HEK293 (cell line): ENCODE measurements around the gene VANGL1.

ENCODE experiments used
- CTCF ChIA-PET: fragments of 350-600 bp; formaldehyde crosslinking; extraction: SDS; loops from one replicate; lab custom pipeline; 2021; ENCODE audit warnings: antibody characterized with exemption; lab: Yijun Ruan, JAX
- POLR2A ChIA-PET: fragments of 300-600 bp; formaldehyde crosslinking; extraction: SDS; loops from one replicate; lab custom pipeline; 2020; ENCODE audit warnings: antibody characterized with exemption, inconsistent platforms; lab: Yijun Ruan, JAX
- H3K27ac ChIP-seq: fragments of 200-500 bp; sonication (Bioruptor generic); 2 replicates; pipeline ENCODE4 v1.5.1; 2014; ENCODE audit warnings: low read depth, low read length, control low read depth, inconsistent platforms; ENCODE audit errors: extremely low read depth
- H3K36me3 ChIP-seq, 2 experiments: fragments of 200-500 bp in 1 of 2; sonication (Bioruptor generic) in 1 of 2; 1 replicate in 1 of 2; 2 replicates in 1 of 2; pipeline ENCODE4 v1.5.1; 2014 to 2017; ENCODE audit warnings: inconsistent platforms in 2 of 2, low read length in 2 of 2; ENCODE audit not compliant: control insufficient read depth in 2 of 2, insufficient read depth in 1 of 2
- H3K4me1 ChIP-seq: fragments of 200-500 bp; sonication (Bioruptor generic); 2 replicates; pipeline ENCODE4 v1.5.1; 2014; ENCODE audit warnings: mild to moderate bottlenecking, low read length, inconsistent platforms; ENCODE audit not compliant: control insufficient read depth, insufficient read depth
- H3K4me3 ChIP-seq: 2 replicates; pipeline ENCODE4 v1.5.1; 2011; ENCODE audit warnings: low read depth, mild to moderate bottlenecking, control low read depth, low read length, moderate library complexity
- H3K9me3 ChIP-seq: fragments of 200-500 bp; sonication (Bioruptor generic); 2 replicates; pipeline ENCODE4 v1.5.1; 2014; ENCODE audit warnings: low read depth, low read length, inconsistent platforms; ENCODE audit not compliant: control insufficient read depth, insufficient read depth
- GLI4 ChIP-seq: fragments of 450-650 bp; formaldehyde crosslinking; IDR thresholded peaks from 2 replicates; pipeline ENCODE4 v1.5.1; 2016; ENCODE audit warnings: missing biosample characterization, missing genetic modification characterization
- HOXC10 ChIP-seq: sonication (generic); formaldehyde crosslinking; IDR thresholded peaks from 2 replicates; pipeline ENCODE4 v1.8.1; 2023; ENCODE audit warnings: mild to moderate bottlenecking, missing genetic modification reagents
- INSM2 ChIP-seq: fragments of 450-650 bp; formaldehyde crosslinking; IDR thresholded peaks from 2 replicates; pipeline ENCODE4 v1.5.1; 2016; ENCODE audit warnings: missing biosample characterization, missing genetic modification characterization
- KLF7 ChIP-seq: fragments of 450-650 bp; formaldehyde crosslinking; IDR thresholded peaks from 2 replicates; pipeline ENCODE4 v1.5.1; 2016; ENCODE audit warnings: missing biosample characterization, missing genetic modification characterization, borderline replicate concordance
- REPIN1 ChIP-seq: fragments of 450-650 bp; formaldehyde crosslinking; IDR thresholded peaks from 2 replicates; pipeline ENCODE4 v1.5.1; 2017; ENCODE audit warnings: missing biosample characterization, missing genetic modification characterization, low read depth
- SCRT1 ChIP-seq: fragments of 450-650 bp; formaldehyde crosslinking; IDR thresholded peaks from 2 replicates; pipeline ENCODE4 v1.5.1; 2016; ENCODE audit warnings: missing biosample characterization, missing genetic modification characterization, borderline replicate concordance
- SP7 ChIP-seq: fragments of 450-650 bp; formaldehyde crosslinking; IDR thresholded peaks from 2 replicates; pipeline ENCODE4 v1.5.1; 2016; ENCODE audit warnings: missing biosample characterization, missing genetic modification characterization
- ZNF121 ChIP-seq: fragments of 450-650 bp; formaldehyde crosslinking; IDR thresholded peaks from 2 replicates; pipeline ENCODE4 v1.5.1; 2016; ENCODE audit warnings: missing biosample characterization, missing genetic modification characterization
- ZNF140 ChIP-seq: fragments of 450-650 bp; formaldehyde crosslinking; IDR thresholded peaks from 2 replicates; pipeline ENCODE4 v1.5.1; 2016; ENCODE audit warnings: missing biosample characterization, missing genetic modification characterization
- ZNF169 ChIP-seq: fragments of 450-650 bp; formaldehyde crosslinking; IDR thresholded peaks from 2 replicates; pipeline ENCODE4 v1.5.1; 2016; ENCODE audit warnings: missing biosample characterization, missing genetic modification characterization
- ZNF2 ChIP-seq: fragments of 450-650 bp; formaldehyde crosslinking; IDR thresholded peaks from 2 replicates; pipeline ENCODE4 v1.5.1; 2016; ENCODE audit warnings: missing biosample characterization, missing genetic modification characterization
- ZNF26 ChIP-seq: fragments of 450-650 bp; formaldehyde crosslinking; IDR thresholded peaks from 2 replicates; pipeline ENCODE4 v1.5.1; 2016; ENCODE audit warnings: missing biosample characterization, missing genetic modification characterization
- ZNF292 ChIP-seq: fragments of 450-650 bp; formaldehyde crosslinking; IDR thresholded peaks from 2 replicates; pipeline ENCODE4 v1.5.1; 2016; ENCODE audit warnings: low read depth, missing biosample characterization, missing genetic modification characterization, borderline replicate concordance
- ZNF514 ChIP-seq: fragments of 450-650 bp; formaldehyde crosslinking; IDR thresholded peaks from 2 replicates; pipeline ENCODE4 v1.5.1; 2016; ENCODE audit warnings: missing biosample characterization, missing genetic modification characterization
- ZNF530 ChIP-seq: fragments of 450-650 bp; formaldehyde crosslinking; IDR thresholded peaks from 2 replicates; pipeline ENCODE4 v1.5.1; 2016; ENCODE audit warnings: low read depth, missing biosample characterization, missing genetic modification characterization
- ZNF544 ChIP-seq: fragments of 450-650 bp; formaldehyde crosslinking; IDR thresholded peaks from 2 replicates; pipeline ENCODE4 v1.5.0; 2017; ENCODE audit warnings: missing biosample characterization, missing genetic modification characterization
- ZNF571 ChIP-seq: fragments of 450-650 bp; formaldehyde crosslinking; IDR thresholded peaks from 2 replicates; pipeline ENCODE4 v1.5.0; 2017; ENCODE audit warnings: missing biosample characterization, missing genetic modification characterization
- ZNF768 ChIP-seq: fragments of 450-650 bp; formaldehyde crosslinking; IDR thresholded peaks from 2 replicates; pipeline ENCODE4 v1.5.1; 2018; ENCODE audit warnings: missing biosample characterization, mild to moderate bottlenecking, missing genetic modification characterization
- ZNF791 ChIP-seq: fragments of 450-650 bp; formaldehyde crosslinking; IDR thresholded peaks from 2 replicates; pipeline ENCODE4 v1.5.1; 2016; ENCODE audit warnings: missing biosample characterization, missing genetic modification characterization
- ZNF792 ChIP-seq: fragments of 450-650 bp; formaldehyde crosslinking; IDR thresholded peaks from 2 replicates; pipeline ENCODE4 v1.5.1; 2016; ENCODE audit warnings: missing biosample characterization, missing genetic modification characterization

The VANGL1 gene

GRCh38 chr1:115713906-115714305 is 72.1 kb downstream of the VANGL1 start (continued):
- TF ChIP-seq KLF7 (tag by site-specific recombination), result no peak
- TF ChIP-seq HOXC10 (CRISPR knock-in tag), result no peak

GRCh38 chr1:115714572-115715141 is 72.9 kb downstream of the VANGL1 start:
- CTCF ChIA-PET, result interaction anchor here (0.5 to 4.1 kb wide), 10 partner anchors 8 to 1326 kb away, joined by 3 to 26 read pairs (median 4); partner anchors contain the start of gene CASQ2
- Histone ChIP-seq H3K9me3 (no peaks in the 10 kb centered on the region), H3K4me3 (no peak overlapping the region), H3K27ac (no peak overlapping the region), H3K36me3 (no peaks in the 10 kb centered on the region), H3K4me1 (no peaks in the 10 kb centered on the region)
- TF ChIP-seq GLI4 (no peak), ZNF140 (tag by site-specific recombination) (no peak), ZNF571 (tag by site-specific recombination) (no peak), SP7 (no peak), ZNF544 (tag by site-specific recombination) (no peak), ZNF169 (tag by site-specific recombination) (no peak), ZNF768 (tag by site-specific recombination) (no peak)
- POLR2A ChIA-PET, result no interaction called here

GRCh38 chr1:115717541-115717940 is 75.8 kb downstream of the VANGL1 start:
- POLR2A ChIA-PET, result no interaction called here
- H3K9me3 ChIP-seq, result no peaks in the 10 kb centered on the region
- no peaks in the 10 kb centered on the region for H3K36me3 ChIP-seq
- no peaks in the 10 kb centered on the region for H3K4me1 ChIP-seq
- H3K4me3 ChIP-seq, result no peak overlapping the region
- H3K27ac ChIP-seq, result no peak overlapping the region
- CTCF ChIA-PET, result interaction anchor here (0.6 to 4.1 kb wide), 15 partner anchors 9 to 269 kb away, joined by 3 to 59 read pairs (median 4); no protein-coding TSS in a partner anchor
- TF ChIP-seq INSM2 (tag by site-specific recombination) (no peak), ZNF169 (tag by site-specific recombination) (no peak), SCRT1 (tag by site-specific recombination) (no peak), ZNF791 (tag by site-specific recombination) (no peak), ZNF121 (tag by site-specific recombination) (no peak), ZNF2 (tag by site-specific recombination) (no peak), REPIN1 (tag by site-specific recombination) (no peak), ZNF530 (tag by site-specific recombination) (no peak), ZNF514 (tag by site-specific recombination) (no peak)

GRCh38 chr1:115718011-115718754 is 76.4 kb downstream of the VANGL1 start:
- Histone ChIP-seq H3K9me3 (no peaks in the 10 kb centered on the region), H3K36me3 (no peaks in the 10 kb centered on the region), H3K27ac (no peak overlapping the region), H3K4me1 (no peaks in the 10 kb centered on the region), H3K4me3 (no peak overlapping the region)
- ChIA-PET CTCF (interaction anchor here (0.6 to 4.1 kb wide), 10 partner anchors 10 to 268 kb away, joined by 3 to 59 read pairs (median 6); no protein-coding TSS in a partner anchor), POLR2A (no interaction called here)
- TF ChIP-seq ZNF792 (tag by site-specific recombination) (no peak), ZNF571 (tag by site-specific recombination) (no peak), ZNF292 (no peak), ZNF26 (no peak)
